T-helper 1 cell (primary cell): ENCODE data around the gene GRIK3.

ENCODE experiments used
- DNase-seq, 5 donors: peaks; one replicate each; pipeline ENCODE4 v3.0.0-alpha.2; 2012 to 2020

Gene GRIK3

DNA sequence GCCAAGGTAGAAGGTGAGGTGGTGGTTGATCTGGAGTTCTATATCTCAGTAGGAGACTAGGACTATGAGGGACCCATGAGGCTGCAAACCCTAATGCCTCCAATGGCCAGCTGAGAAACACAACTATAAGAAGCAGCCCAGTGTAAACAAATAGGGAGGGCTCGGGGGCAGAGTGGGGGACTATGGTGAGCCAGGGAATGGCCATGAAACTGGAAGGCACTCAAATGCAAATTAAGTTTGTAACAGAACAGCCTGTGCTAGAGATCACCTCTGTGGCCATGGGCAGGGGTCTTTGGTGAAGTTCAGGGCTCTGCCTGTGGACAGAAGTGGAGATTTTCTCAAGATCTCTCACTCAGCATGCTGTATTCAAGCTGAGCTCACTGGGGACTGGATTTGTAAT lies 187.1 kb downstream of the GRIK3 start:
- no peak for DNase-seq

DNA sequence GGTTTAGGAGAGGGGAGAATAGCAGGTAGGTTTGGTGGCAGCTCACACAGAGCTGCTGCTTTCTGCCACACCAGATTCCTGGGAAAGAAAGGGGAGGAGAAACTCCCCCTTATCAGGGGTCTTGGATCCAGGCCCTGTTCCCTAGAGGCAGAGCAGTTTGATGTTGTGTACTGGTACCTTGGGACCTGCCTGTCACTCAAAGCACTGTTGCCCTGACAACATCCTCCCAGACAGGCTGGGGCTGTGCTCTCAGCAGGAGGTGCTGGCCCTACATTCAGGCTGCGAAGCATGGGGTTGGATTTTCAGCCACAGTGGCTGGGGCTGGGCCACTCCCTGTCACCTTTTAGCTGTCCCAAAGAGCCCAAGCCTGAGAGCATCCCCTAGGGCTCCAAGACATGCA lies 188.0 kb downstream of the GRIK3 start:
- DNase-seq = no peak

DNA sequence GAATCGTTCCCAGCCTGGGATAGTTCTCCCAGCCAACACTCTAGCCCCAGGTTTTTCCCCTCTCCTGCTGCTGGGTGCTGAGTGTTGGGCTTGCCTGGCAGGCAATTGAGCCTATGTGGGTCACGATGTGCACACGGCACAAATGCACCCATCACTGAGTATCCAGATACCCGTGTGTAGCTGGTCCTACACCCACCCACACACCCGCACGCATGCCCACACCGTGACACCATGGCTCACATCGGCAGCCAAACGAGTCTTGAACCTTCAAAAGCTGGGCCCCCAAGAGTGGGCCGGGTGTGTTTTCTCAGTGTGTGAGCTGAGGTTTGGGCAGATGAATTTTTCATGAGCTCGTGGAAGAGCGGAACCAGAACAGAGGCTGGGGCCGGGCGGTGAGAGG lies 188.5 kb downstream of the GRIK3 start:
- DNase-seq = no peak

DNA sequence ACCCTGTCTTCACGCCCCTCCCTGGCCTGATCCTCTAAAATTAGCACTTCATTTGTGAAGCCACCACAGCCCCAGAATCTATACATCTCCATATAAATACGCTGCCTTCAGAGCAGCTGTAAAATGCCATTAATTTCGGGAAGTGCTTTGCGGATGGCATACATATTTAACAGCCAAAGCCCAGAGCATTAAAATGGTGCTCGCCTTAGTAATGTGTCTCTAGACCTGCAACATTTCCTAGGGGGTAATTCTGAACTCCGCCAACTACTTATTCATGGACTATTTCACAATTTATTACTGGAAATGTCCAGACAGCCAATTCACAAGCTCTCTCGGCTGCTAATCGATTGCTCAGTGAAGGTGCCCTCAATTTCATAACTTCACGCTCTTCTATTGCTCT lies 189.4 kb downstream of the GRIK3 start:
- no peak for DNase-seq

DNA sequence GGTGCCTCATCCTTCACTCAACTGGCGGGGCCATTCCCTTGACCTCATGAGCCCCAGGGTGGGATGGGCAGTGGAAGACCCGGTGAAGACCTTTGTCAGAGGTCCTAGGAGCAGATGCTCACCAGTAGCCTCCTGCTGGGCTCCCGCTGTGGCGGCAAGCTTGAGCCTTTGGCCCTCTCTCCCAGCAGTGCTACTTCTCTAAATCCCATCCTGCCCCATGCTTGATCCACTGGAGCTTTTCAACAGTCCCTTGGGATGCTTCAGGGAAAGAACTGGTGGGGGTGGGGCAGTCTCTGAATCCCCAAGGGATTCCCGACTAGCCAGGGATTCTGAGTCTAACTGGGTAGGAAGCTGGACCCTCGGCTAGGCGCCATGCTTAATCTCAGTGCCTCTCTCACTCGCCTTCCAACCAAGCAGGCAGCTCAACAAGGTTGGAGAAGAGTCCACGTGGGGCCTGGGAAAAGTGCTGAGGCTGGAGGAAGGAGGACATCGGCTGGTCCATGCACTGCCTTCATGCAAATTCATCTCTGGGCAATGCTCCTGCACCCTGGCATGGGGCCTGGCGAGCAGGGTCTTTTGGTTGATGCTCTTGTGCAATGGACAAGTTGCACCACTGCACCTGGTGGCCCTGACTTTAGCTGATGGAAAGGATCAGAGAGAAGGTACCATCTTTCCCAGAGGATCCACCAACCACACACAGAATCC lies 190.3 kb downstream of the GRIK3 start:
- DNase-seq = no peak

DNA sequence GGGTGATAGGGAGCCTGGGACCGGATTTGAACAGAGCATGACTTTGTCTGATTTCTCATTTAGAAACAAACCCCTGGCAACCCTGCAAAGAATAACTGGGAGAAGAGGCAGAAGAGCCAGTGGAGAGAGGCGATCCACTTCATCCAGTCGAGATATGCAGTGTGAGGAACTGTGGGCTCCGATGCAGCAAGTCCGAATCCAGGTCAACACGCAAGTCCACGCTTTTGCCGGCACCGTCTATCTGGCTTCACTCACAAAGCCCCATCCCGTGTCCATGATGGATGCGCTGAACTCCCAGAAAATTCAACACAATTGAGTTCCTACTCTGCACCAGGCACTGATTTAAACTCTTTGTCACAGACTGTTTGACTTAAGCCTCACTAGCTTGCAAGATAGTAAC lies 191.3 kb downstream of the GRIK3 start:
- DNase-seq = no peak

DNA sequence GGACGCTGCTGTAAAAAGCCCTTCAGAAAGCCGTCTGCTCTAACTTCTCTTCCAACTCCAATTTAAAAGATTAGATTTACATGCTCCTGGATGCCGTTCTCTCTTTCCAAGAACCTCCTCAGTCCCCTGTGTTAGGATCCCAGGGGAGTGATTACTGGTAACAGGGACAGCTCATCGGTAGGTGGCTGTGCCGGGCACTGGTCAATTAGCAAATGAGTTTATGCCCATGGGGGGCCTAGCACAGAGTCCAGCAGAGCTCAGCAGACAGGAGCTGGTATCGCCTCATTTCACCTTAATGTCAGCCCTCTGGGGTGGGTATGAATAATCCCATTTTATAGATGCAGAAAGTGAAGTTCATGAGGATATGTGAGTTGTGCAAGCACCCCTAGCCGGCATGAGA lies 191.9 kb downstream of the GRIK3 start:
- no peak for DNase-seq

DNA sequence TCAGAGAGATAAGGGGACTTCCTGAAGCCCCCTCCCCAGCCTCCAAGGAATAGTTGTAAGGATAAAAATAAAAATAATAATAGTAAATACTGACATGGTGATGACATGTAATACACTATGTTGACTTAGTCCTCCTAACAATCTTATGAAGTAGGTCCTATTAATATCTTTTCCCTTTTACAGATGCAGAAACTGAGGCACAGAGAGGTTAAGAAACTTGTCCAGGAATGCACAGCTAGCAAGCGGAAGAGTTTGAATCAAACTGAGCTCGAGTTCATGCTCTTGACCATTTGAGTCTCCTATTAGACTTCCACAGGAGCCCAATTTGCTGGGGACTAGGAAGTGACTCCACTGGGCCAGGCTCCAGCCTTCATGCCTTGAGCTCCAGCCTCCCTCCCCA lies 194.8 kb downstream of the GRIK3 start:
- DNase-seq = no peak

DNA sequence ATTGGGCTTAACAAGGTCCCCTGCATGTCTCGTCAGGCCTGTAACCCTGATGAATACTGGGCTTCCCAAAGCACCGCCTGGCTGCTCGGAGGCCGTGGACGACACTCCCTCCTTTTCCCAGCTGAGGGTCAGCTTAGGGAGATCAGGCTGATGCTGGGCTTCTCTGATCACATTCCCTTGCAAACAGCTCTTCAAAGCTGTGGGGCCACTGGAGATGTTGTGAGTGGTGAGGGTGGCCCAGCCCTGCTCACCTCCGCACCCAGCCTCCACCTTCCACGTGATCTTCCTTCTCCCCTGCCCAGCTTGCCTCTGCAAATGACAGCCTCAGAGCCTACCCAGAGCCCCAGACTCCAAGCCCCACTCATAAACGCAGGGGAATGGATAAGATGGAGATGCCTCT lies 195.4 kb downstream of the GRIK3 start:
- no peak for DNase-seq

DNA sequence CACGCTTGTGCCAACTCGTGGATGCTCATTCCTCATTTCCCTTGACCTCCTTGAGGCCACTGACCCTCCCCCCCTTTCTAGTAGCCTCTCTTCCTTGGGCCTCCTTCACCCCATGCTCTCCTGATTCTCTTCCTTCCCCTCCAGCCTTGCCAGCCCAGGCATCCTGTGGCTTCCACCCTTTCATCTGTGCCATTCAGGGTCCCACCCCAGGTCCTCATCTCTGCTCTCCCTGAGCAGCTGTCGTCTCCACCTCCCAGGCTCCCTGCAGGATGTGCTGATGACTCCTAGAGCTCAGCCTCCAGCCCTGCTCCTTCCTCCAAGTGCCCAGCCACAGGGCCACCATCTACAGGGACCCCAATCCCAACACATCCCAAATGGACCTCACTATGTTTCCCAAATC lies 197.4 kb downstream of the GRIK3 start:
- DNase-seq = no peak

DNA sequence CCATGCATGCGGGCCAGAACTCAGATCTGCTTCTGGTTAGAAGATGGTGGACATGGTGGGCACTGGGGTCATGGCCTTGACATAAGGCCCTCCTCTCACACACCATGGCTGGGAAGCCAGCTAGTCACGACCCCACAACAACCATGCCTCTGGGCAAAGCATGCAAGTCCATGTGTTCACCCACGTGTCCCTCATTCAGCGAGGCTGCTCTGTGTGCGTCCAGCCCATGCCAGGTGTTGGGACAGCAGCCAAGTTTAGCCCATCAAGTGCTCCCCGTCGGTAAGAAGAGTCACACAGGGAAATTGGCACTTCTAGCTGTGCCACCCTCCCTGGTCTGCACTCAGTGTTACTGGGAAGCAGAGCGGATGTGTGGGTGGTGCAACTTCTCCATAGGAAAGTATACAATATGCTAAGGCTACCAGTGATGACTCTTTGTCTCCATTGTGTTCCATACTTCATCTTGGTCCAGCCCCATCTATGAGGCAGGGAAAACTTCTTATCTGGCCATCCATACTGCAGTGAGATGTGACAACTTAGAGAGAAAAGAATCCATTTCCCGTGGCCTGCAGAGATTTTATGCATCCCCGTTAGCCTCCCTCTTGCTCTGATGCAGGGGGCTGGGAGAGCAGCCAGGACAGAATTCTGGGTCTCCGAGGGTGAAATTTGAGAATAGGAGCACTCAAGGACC lies 198.0 kb downstream of the GRIK3 start:
- no peak for DNase-seq

DNA sequence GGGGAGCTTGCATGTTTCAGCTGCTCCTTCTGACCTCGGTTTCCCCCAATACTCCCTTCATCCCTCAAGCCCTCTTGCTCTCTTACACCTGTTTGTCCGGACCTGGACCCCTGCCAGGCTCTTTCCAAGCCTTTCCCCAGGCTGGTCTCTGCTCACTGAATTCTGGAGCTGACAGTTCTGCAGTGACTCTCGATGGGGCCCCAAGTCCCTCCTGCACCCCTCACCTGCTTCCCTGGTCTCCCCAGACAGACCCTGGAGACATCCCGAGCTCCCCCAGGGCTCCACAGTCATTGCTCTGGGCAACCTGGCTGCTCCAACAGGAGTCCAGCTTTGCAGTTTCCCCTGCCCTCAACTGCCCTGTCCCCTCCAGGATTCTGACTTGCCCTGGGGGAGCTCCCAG lies 198.6 kb downstream of the GRIK3 start:
- no peak for DNase-seq

DNA sequence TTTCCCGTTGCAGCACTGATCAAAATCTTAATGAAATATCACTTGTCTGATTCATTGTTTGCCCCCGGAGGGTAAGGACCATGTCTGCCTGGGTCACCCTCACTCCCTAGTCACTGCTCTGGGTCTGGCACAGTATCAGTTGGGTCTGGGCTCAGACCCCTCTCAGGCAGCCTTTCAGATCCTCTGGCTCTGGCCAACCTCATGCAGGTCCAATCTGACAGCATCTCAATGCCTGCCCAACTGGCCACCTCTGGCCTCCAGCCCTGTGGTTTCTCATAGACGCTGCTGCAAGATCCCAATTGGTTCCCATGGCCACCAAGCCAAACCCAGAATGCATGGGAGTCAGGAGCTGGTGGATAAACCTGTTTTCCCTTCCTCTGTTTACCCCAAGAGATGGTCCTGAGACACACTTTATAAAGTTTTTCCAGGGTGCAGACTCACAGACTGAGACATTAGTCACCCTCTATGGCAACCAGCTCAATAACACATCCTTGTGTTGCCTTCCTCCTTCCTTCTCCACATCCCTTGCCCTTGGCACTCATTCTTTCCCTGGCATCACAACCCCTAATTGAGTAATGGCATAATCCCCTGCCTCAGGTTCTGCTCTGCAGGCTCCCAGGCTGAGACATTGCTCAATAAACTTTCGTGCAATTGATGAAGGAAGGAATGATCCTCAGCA lies 199.2 kb downstream of the GRIK3 start:
- DNase-seq = no peak

DNA sequence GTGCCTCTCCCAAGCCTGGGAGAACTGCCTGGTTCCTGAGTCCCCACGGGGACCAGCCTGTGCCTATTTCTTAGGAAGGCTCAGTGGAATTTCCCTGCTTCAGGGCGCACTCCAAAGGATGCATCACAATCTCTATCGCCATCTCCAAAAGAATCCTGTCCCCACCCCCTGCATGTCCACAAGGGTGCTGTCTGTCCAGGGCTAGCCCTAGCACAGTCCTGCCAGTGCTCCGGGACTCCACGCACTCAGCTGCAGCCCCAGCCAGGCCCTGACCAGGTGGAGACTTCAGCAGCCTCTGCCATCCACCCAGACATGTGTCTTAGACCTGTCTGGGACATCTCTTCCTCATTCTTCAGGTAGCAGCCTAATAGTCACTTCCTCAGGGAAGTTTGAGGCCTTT lies 199.7 kb downstream of the GRIK3 start:
- no peak for DNase-seq

DNA sequence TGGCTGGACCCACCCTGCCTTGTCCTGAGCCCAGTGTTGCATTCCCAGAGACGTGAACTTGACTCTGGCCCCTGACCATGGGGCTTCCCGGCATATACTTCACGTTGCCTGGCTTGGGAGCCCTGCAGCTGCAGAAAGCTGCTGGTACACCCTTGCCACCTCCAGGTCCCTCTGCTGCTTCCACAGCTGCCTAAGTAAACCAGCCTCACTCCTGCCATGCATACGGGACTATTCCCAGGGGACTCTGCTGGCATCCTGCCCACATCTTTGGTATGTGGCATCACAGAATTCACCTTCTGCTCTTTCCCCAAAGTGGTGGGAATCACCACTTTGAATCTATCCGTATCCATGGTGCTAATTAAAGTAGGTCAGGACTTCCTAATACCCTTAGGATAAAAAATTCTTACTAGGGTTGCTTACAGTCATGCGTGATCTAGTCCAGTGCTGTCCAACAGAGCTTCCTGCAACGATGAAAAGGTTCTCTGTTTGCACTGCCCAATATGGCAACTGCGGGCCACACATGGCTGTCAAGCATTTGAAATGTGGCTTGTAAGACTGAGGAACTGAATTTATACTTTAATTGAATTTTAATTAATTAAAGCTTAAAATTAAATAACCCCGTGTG lies 203.0 kb downstream of the GRIK3 start:
- DNase-seq = no peak

DNA sequence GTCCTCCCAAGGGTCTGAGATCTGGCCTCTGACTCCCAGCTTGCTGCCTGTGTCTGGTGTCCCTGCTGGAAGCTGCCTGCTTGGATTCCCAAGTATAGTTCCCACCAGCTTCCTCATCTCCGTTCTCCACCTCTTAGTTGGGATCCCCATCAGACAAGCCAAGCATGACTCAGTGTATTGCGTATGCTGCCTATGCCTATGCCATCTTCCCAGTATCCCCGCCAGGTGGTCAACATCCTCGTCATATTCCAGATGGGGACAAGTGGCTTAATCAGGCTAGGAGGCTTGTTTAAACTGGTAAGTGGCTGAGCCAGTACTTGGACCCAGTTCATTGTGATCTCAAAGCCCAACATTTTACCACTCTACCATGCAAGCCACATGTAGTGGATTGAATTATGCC lies 204.4 kb downstream of the GRIK3 start:
- no peak for DNase-seq

DNA sequence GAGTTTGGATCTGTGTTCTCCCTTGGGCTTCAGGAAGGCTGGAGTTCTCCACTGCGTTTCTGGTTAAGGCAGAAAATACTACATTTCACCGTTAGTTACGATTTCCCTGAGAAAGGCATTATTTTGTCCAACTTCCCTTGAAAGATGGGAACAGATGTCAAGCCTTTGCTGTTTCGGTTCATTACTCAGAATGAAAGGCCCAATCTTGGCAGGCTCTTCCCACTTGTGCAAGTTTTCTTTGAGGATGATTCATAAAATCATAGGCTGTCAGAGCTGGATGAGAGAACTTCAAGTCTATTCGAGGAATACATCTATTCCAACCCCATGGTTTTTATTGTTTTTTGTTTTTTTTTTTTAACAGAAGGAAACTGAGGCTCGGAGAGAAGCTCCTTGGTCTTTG lies 205.2 kb downstream of the GRIK3 start:
- DNase-seq = no peak

DNA sequence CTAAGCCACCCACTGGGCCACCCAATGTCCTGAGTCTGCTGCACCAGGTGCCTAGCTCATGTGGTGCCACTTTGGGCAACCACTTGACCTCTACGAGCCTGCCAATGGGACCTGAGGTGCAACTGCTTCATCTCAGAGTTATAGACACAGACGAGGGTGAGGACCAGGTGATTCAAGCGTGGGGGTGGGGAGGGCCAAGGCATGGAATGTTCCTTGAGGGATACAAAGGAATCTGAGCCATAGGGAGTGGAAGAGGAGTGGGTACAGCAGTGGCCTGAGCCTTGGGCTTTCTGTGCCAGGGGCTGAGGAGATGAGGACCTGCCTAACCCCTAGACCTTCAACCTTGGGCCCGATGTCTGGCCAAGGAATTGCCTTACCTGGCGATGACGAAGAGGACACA lies 209.1 kb downstream of the GRIK3 start:
- no peak for DNase-seq

DNA sequence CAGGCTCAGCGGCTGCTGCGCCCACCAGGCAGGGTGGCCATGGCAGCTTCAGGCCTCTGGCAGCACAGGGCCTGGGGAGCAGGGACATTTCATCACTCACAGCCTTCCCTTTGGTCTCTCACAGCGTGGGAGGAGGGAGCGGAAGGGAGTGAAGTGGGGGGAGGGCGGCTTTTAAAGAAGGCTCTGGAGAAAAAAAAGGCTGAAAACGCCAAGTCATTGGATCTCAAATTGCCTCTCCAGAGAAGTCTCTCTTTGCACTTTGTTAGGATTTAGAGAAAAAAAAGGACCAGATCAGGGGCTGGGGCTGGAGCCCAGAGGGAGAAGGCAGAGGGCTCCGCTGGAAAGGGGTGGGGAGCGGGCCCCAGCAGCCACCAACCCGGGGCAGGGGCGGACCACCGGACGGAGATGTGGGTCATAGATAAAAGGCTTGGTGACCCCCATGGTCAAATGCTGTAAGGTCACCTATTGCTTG lies 209.9 kb downstream of the GRIK3 start:
- DNase-seq = no peak

DNA sequence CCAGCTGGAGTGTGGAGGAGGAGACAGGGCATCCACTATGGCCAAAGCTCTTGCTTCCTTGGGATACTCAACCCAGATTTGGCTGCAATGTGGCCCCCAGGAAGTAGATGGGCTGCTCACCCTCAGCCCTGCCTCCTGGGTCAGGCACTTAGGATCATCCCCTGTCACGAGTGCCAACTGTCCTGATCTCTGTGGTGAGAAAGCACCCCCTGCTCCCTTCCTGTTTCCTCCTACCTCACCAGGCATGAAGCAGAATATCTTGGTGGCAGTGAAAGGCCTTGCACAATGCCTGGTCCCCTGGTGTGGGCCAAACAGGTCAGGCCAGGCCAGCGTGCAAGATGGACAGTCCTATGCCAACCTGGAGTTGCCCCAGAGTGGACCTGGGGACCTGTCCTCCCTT lies 211.7 kb downstream of the GRIK3 start:
- no peak for DNase-seq

DNA sequence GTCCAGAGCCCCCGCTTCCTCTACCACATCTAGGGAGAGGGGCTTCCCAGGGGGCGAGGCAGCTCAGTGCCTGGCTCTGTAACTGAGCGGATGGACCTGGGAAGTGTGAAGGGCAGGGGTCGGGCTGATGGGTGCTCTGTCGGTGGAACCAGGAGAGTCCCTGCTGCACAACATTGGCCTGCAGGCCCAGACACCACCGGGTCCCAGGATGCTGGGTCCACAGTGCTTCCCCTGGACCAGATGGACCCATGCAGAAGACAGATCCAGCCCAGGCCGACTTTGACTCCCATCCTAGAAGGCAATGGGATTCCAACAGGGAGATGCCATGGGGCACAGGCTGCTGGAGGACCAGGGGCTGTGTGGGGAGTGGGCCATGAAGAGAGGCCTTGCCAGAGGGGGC lies 212.9 kb downstream of the GRIK3 start:
- DNase-seq = no peak

DNA sequence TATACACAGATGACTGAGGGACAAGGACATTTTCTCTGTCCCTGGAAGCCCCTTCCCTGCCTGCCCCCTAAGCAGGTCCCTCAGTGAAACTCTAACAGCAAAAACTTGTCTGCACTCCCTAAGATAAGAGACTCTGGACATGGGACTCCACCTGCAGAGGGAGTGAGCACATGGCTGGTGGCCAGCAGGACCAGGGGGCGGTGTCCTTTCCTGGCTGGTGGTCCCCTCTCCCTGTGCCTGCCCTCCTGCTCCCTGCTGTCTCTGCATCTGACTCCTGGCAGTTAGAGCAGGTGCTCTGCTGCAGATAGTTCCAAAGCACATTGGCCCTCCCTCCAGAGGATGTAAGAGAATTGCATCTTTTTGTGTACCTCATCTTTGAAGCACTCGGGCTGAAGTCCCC lies 215.5 kb downstream of the GRIK3 start:
- DNase-seq = no peak

DNA sequence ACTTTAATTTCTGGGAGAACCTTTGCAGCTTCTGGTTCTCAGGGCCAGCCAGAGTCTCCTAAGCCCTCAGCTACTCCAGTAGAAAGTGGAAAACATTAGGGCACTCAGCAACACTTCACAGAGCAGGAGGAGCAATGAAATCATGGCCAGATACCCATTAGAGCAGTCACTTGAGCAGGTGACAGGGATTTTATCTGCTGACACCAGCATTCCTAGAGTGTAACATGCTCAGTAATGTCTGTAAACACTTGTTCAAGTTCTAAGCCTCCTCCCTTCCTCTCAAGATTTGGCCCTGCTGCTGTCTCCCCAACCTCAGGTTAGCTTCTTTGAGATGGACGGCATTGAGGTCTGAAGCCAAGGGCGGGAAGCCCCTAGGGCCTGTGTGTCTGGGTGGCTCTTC lies 218.0 kb downstream of the GRIK3 start:
- no peak for DNase-seq

DNA sequence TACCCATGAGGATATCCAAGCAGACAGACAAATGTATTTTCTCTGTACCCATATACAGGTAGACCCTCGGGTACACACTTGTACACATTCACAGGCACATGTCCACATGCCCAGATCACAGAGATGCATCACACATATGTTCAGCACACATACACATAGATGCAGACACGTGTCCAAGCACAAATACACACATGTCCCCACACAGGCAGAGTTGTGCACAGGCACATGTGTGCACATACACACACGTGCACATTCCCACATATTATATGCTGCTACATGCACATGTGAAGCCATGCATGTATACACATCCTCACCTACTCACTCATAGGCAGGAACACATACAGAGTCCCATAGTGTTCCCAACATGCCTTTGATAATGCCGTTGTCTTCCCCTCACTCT lies 219.5 kb downstream of the GRIK3 start:
- DNase-seq = no peak
